ENCODE measurements around the gene KLK10. TPM values are rescaled to one million over a fixed set of nuclear protein-coding genes. Genes with fewer than 3 reads are reported as not detected.
A peak's percentile ranks its signal among the peaks of the same experiment; 100 is the strongest.

KLK10 gene
- total RNA-seq, 1 experiment from 2014 or later: 28.0 TPM

DNA sequence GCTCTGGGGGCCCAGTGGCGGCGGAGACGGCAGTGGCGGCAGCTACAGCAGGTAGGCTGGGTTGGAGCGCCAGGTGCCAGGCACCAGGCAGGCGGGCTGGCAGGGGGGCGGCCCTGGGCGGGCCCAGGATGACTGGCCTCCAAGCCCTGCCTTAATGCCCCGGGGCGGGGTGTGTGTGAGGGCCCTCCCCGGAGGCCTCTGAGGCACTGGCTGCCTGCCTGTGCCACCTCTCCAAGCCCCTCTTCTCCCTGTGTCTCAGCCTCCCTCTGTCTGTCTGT is 7.0 kb upstream of the KLK10 start, which contains the start of gene KLK11:
KLK11 (minus strand) TSS at position 63 of the 278 bp plus-strand sequence. CDS start 985 bp downstream, outside the sequence.
- no TSS peak for BruUV-seq (replicated peaks)
- Histone ChIP-seq H3K9me3 (ENCODE audit: insufficient read depth, low read depth) (no peaks in the 10 kb centered on the region), H3K4me2 (no peak within 1 kb of the TSS; the same call in 1 of the 2 replicates), H3K4me1 (replicated peaks; ENCODE audit: insufficient read depth) (no peaks in the 10 kb centered on the region), H3K27me3 (ENCODE audit: insufficient read depth, low read depth) (peaks cover 22% of the 10 kb centered on the region; the same call in 1 of the 2 replicates), H3K36me3 (ENCODE audit: low read depth) (no peaks in the 10 kb centered on the region), H4K20me1 (ENCODE audit: insufficient read depth) (no peaks in the 10 kb centered on the region), H2AFZ (no peak within 1 kb of the TSS), H3K4me3 (no peak within 1 kb of the TSS), H3K9me2 (ENCODE audit: insufficient read depth) (no peaks in the 10 kb centered on the region), H3K79me2 (ENCODE audit: low read depth) (no peaks in the 10 kb centered on the region), H3F3A (ENCODE audit: insufficient read depth, low read depth) (peaks cover under 1% of the 10 kb centered on the region; the same call in 1 of the 2 replicates), H3K27ac (no peak within 1 kb of the TSS)
- intact Hi-C loops (cut with micrococcal nuclease; ENCODE audit: unreplicated experiment): no loop called here
- no peak for TF ChIP-seq EZH2 (IDR thresholded peaks at IDR 0.05; ENCODE audit: low read depth)
- TF ChIP-seq, protein P1, sequence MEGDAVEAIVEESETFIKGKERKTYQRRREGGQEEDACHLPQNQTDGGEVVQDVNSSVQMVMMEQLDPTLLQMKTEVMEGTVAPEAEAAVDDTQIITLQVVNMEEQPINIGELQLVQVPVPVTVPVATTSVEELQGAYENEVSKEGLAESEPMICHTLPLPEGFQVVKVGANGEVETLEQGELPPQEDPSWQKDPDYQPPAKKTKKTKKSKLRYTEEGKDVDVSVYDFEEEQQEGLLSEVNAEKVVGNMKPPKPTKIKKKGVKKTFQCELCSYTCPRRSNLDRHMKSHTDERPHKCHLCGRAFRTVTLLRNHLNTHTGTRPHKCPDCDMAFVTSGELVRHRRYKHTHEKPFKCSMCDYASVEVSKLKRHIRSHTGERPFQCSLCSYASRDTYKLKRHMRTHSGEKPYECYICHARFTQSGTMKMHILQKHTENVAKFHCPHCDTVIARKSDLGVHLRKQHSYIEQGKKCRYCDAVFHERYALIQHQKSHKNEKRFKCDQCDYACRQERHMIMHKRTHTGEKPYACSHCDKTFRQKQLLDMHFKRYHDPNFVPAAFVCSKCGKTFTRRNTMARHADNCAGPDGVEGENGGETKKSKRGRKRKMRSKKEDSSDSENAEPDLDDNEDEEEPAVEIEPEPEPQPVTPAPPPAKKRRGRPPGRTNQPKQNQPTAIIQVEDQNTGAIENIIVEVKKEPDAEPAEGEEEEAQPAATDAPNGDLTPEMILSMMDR (conservative IDR thresholded peaks at IDR 0.05): no peak
- CTCF ChIA-PET: no interaction called here
- POLR2A ChIA-PET (ENCODE audit: unreplicated experiment): no interaction called here
- DNase-seq: peak; percentile 34 to 76

DNA sequence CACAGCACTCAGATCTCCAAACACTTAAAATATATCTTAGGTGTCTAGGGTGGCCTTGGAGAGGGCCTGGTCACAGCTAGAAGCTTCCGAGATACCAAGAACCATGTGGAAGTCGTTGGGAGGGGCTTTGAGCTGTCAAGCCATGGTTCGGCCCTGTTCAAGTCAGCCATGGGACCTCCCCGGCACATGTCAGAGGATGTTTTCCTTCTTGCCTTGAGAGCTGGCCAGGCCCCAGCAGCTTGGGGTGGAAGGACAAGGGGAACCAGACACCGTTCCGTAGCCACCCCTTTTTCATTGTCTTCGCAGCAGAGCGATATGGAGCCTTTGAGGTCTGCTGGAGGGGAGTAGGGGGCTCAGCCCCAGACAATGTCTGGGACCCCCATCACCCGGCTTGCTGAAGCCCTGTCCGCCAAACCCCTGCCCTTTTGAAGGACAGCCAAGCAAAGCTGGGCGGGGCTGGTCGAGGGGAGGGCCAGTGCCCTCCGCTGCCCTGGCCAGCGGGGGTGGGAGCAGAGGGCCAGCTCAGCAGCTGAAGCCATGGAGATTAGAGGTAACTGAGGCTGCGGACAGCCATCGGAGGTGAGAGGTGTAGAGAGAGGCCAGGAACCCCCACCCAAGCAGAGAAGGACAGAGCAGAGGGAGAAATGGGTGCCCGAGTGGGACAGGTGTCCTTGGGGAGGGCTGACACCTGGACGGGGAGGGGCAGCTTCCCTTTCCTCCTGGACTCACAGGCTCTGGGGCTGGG is 6.5 kb upstream of the KLK10 start:
- intact Hi-C loops (cut with micrococcal nuclease; ENCODE audit: unreplicated experiment): no loop called here
- peak in 1 of 2 experiments; percentile 26 for DNase-seq

DNA sequence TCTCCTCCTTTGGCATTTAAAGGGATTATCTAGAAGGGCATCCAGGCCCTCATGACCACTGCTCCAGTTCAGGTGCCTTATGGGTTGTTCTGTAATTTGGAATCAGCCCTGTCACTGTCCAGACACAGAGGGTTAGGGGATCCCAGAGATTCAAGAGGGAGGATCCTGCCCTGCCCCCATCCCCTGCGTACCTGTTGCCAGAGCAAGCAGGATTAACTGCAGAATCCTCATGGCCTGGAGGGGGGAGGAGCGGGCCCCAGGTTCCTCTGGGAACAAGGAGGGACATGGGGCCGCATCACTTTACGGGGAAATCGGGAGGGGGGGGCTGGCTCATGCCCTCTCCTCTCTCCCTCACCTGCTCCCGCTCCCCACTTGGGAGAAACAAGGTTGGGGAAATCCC is 5.9 kb upstream of the KLK10 start:
- peak in 1 of 2 experiments; percentile 26 for DNase-seq
- Histone ChIP-seq H3K27ac (no peak overlapping the region), H4K20me1 (ENCODE audit: insufficient read depth) (no peaks in the 10 kb centered on the region), H3K9me3 (ENCODE audit: insufficient read depth, low read depth) (no peaks in the 10 kb centered on the region), H3K4me1 (replicated peaks; ENCODE audit: insufficient read depth) (peaks cover 4% of the 10 kb centered on the region; the same call in 1 of the 2 replicates), H3K4me2 (no peak overlapping the region), H3K79me2 (ENCODE audit: low read depth) (no peaks in the 10 kb centered on the region), H2AFZ (no peak overlapping the region), H3K27me3 (ENCODE audit: insufficient read depth, low read depth) (peaks cover 22% of the 10 kb centered on the region; the same call in 1 of the 2 replicates), H3K36me3 (ENCODE audit: low read depth) (no peaks in the 10 kb centered on the region), H3K4me3 (no peak overlapping the region), H3F3A (ENCODE audit: insufficient read depth, low read depth) (peaks cover 11% of the 10 kb centered on the region; the same call in 1 of the 2 replicates), H3K9me2 (ENCODE audit: insufficient read depth) (no peaks in the 10 kb centered on the region)
- BruUV-seq (replicated peaks): no TSS peak
- intact Hi-C loops (cut with micrococcal nuclease; ENCODE audit: unreplicated experiment): no loop called here
- POLR2A ChIA-PET (ENCODE audit: unreplicated experiment): interaction anchor here (0.7 kb wide), 1 partner anchor 8 kb away, joined by 9 read pairs; no protein-coding TSS in a partner anchor
- TF ChIP-seq EZH2 (IDR thresholded peaks at IDR 0.05; ENCODE audit: low read depth): no peak
- TF ChIP-seq, protein P1 (conservative IDR thresholded peaks at IDR 0.05): no peak
- CTCF ChIA-PET: no interaction called here

More for the DNA sequence above, 6.5 kb upstream of the KLK10 start:
- Histone ChIP-seq H3K9me3 (ENCODE audit: insufficient read depth, low read depth) (no peaks in the 10 kb centered on the region), H3K36me3 (ENCODE audit: low read depth) (no peaks in the 10 kb centered on the region), H3K9me2 (ENCODE audit: insufficient read depth) (no peaks in the 10 kb centered on the region), H3K79me2 (ENCODE audit: low read depth) (no peaks in the 10 kb centered on the region), H3K27me3 (ENCODE audit: insufficient read depth, low read depth) (peaks cover 22% of the 10 kb centered on the region; the same call in 1 of the 2 replicates), H4K20me1 (ENCODE audit: insufficient read depth) (no peaks in the 10 kb centered on the region), H2AFZ (no peak overlapping the region), H3K4me1 (replicated peaks; ENCODE audit: insufficient read depth) (no peaks in the 10 kb centered on the region), H3K27ac (no peak overlapping the region), H3F3A (ENCODE audit: insufficient read depth, low read depth) (peaks cover 5% of the 10 kb centered on the region; the same call in 1 of the 2 replicates), H3K4me3 (no peak overlapping the region), H3K4me2 (no peak overlapping the region; the same call in 1 of the 2 replicates)
- TF ChIP-seq, protein P1 (conservative IDR thresholded peaks at IDR 0.05): no peak
- no peak for TF ChIP-seq EZH2 (IDR thresholded peaks at IDR 0.05; ENCODE audit: low read depth)
- CTCF ChIA-PET: no interaction called here
- BruUV-seq (replicated peaks): no TSS peak
- POLR2A ChIA-PET (ENCODE audit: unreplicated experiment): interaction anchor here (0.7 kb wide), 1 partner anchor 9 kb away, joined by 9 read pairs; no protein-coding TSS in a partner anchor

All from PC-9 (cell line).